Trophoblast cell (in vitro differentiated cells and primary cell): Measurements from ENCODE around the gene ANAPC2.

ENCODE experiments used
- DNase-seq, 2 donors: peaks; one replicate each; pipeline ENCODE4 v3.0.0-alpha.2; 2016
- H2AFZ ChIP-seq: 2 replicates; pipeline ENCODE4 v1.6.1; 2013; ENCODE audit warnings: low read length, moderate library complexity, mild to moderate bottlenecking; ENCODE audit not compliant: insufficient read depth, poor library complexity
- H2AK5ac ChIP-seq: 2 replicates; pipeline ENCODE4 v1.6.1; 2013; ENCODE audit warnings: mild to moderate bottlenecking, low read length
- H2BK120ac ChIP-seq: 2 replicates; pipeline ENCODE4 v1.6.1; 2013; ENCODE audit warnings: low read length, mild to moderate bottlenecking, moderate library complexity; ENCODE audit not compliant: insufficient read depth, poor library complexity
- H2BK12ac ChIP-seq: 2 replicates; pipeline ENCODE4 v1.6.1; 2013; ENCODE audit warnings: mild to moderate bottlenecking, low read length, moderate library complexity
- H2BK5ac ChIP-seq: 2 replicates; pipeline ENCODE4 v1.6.1; 2013; ENCODE audit warnings: low read length, low read depth, moderate library complexity, mild to moderate bottlenecking; ENCODE audit not compliant: poor library complexity
- H3K14ac ChIP-seq: 2 replicates; pipeline ENCODE4 v1.6.1; 2013; ENCODE audit warnings: mild to moderate bottlenecking, low read length
- H3K18ac ChIP-seq: 2 replicates; pipeline ENCODE4 v1.6.1; 2013; ENCODE audit warnings: mild to moderate bottlenecking, low read length
- H3K23ac ChIP-seq: 2 replicates; pipeline ENCODE4 v1.6.1; 2013; ENCODE audit warnings: low read length
- H3K27ac ChIP-seq: 2 replicates; pipeline ENCODE4 v1.5.1; 2013; ENCODE audit warnings: low read depth, mild to moderate bottlenecking, inconsistent platforms, low read length, moderate library complexity
- H3K27me3 ChIP-seq: 2 replicates; pipeline ENCODE4 v1.6.1; 2013; ENCODE audit warnings: inconsistent platforms, mild to moderate bottlenecking, low read length, moderate library complexity; ENCODE audit not compliant: insufficient read depth
- H3K36me3 ChIP-seq, 2 experiments: 1 replicate in 1 of 2; 2 replicates in 1 of 2; pipeline ENCODE4 v1.6.1; 2013; ENCODE audit warnings: low read length in 2 of 2, mild to moderate bottlenecking in 2 of 2, moderate library complexity in 1 of 2; ENCODE audit not compliant: insufficient read depth in 2 of 2, control insufficient read depth in 1 of 2
- H3K4ac ChIP-seq: 2 replicates; pipeline ENCODE4 v1.6.1; 2013; ENCODE audit warnings: low read depth, mild to moderate bottlenecking, low read length, moderate library complexity
- H3K4me1 ChIP-seq, 2 experiments: 1 replicate in 1 of 2; 2 replicates in 1 of 2; pipeline ENCODE4 v1.6.1; 2013; ENCODE audit warnings: low read length in 2 of 2, mild to moderate bottlenecking in 2 of 2, moderate library complexity in 1 of 2; ENCODE audit not compliant: insufficient read depth in 2 of 2, control insufficient read depth in 1 of 2
- H3K4me2 ChIP-seq: 2 replicates; pipeline ENCODE4 v1.6.1; 2013; ENCODE audit warnings: inconsistent platforms, mild to moderate bottlenecking, low read length, moderate library complexity
- H3K4me3 ChIP-seq: 2 replicates; pipeline ENCODE4 v1.5.1; 2013; ENCODE audit warnings: mild to moderate bottlenecking, low read depth, low read length, inconsistent platforms
- H3K79me1 ChIP-seq: one replicate; pipeline ENCODE4 v1.6.1; 2013; ENCODE audit warnings: low read length
- H3K79me2 ChIP-seq: 2 replicates; pipeline ENCODE4 v1.6.1; 2013; ENCODE audit warnings: low read length, mild to moderate bottlenecking; ENCODE audit not compliant: control insufficient read depth, insufficient read depth, poor library complexity
- H3K9ac ChIP-seq: 2 replicates; pipeline ENCODE4 v1.6.1; 2013; ENCODE audit warnings: mild to moderate bottlenecking, low read length
- H3K9me3 ChIP-seq: 2 replicates; pipeline ENCODE4 v1.6.1; 2013; ENCODE audit warnings: low read depth, mild to moderate bottlenecking, control low read depth, inconsistent platforms, low read length; ENCODE audit not compliant: insufficient read depth
- H4K12ac ChIP-seq: 2 replicates; pipeline ENCODE4 v1.6.1; 2013; ENCODE audit warnings: low read depth, mild to moderate bottlenecking, low read length, moderate library complexity
- H4K8ac ChIP-seq: 2 replicates; pipeline ENCODE4 v1.6.1; 2013; ENCODE audit warnings: low read depth, mild to moderate bottlenecking, low read length, moderate library complexity
- H4K91ac ChIP-seq: one replicate; pipeline ENCODE4 v1.6.1; 2013; ENCODE audit warnings: low read depth, mild to moderate bottlenecking, low read length, moderate library complexity
- WGBS: extraction: QIAGEN DNeasy Blood & Tissue Kit; methylation state at CpG from one replicate; pipeline ENCODE4 v1.1.7; 2013; ENCODE audit warnings: missing lambda C conversion rate; ENCODE audit not compliant: insufficient read length, insufficient coverage; ENCODE audit errors: extremely low coverage; 5-methylcytosine and 5-hydroxymethylcytosine counted together

The ANAPC2 gene

DNA sequence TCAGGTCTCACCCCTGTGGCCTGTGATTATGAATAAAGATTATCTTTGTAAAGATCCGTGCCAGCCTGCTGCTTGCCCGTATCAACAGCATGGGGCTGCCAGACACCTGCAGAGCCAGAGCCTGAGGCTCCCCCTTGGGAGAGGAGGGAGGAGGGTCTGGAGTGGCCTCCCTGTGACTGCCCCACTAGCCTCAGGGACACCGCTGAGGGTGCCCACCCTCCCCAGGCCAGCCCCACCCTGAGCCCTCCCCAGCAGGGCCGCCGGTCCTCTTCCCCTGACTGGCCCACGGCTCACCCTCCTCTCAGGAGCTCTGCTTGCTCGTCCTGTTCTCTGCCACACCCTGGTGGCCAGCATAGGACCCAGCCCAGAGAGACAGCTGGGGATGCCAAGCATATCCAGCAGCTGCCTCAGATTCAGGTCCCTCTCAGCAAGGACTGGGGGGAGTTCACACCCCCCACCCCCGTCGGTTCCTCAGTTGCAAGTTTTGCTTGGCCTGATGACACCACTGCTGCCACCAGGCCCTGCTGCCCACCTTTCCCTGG is 2.0 kb upstream of the ANAPC2 start:
- H3K9ac ChIP-seq = no peak overlapping the region
- H4K8ac ChIP-seq = no peak overlapping the region
- DNase-seq = no peak
- no peak overlapping the region for H2BK12ac ChIP-seq
- H3K23ac ChIP-seq = no peak overlapping the region
- no peak overlapping the region for H4K12ac ChIP-seq
- H2AK5ac ChIP-seq = no peak overlapping the region
- no peak overlapping the region for H4K91ac ChIP-seq
- peaks cover 43 to 46% of the 10 kb centered on the region in 2 experiments for H3K36me3 ChIP-seq
- H3K79me2 ChIP-seq = peaks cover 8% of the 10 kb centered on the region
- no peak overlapping the region for H3K4ac ChIP-seq
- no peaks in the 10 kb centered on the region for H3K9me3 ChIP-seq
- peaks cover 5% of the 10 kb centered on the region for H3K79me1 ChIP-seq
- no peak overlapping the region for H2BK5ac ChIP-seq
- no peaks in the 10 kb centered on the region for H3K27me3 ChIP-seq
- H2BK120ac ChIP-seq = no peak overlapping the region
- H3K4me1 ChIP-seq = peaks cover 17 to 18% of the 10 kb centered on the region in 2 experiments
- no peak overlapping the region for H3K4me3 ChIP-seq
- no peak overlapping the region for H2AFZ ChIP-seq
- no peak overlapping the region for H3K14ac ChIP-seq
- WGBS = no CpG with 5 or more reads among the region's 9 CpGs
- no peak overlapping the region for H3K18ac ChIP-seq
- no peak overlapping the region for H3K27ac ChIP-seq
- H3K4me2 ChIP-seq = no peak overlapping the region

DNA sequence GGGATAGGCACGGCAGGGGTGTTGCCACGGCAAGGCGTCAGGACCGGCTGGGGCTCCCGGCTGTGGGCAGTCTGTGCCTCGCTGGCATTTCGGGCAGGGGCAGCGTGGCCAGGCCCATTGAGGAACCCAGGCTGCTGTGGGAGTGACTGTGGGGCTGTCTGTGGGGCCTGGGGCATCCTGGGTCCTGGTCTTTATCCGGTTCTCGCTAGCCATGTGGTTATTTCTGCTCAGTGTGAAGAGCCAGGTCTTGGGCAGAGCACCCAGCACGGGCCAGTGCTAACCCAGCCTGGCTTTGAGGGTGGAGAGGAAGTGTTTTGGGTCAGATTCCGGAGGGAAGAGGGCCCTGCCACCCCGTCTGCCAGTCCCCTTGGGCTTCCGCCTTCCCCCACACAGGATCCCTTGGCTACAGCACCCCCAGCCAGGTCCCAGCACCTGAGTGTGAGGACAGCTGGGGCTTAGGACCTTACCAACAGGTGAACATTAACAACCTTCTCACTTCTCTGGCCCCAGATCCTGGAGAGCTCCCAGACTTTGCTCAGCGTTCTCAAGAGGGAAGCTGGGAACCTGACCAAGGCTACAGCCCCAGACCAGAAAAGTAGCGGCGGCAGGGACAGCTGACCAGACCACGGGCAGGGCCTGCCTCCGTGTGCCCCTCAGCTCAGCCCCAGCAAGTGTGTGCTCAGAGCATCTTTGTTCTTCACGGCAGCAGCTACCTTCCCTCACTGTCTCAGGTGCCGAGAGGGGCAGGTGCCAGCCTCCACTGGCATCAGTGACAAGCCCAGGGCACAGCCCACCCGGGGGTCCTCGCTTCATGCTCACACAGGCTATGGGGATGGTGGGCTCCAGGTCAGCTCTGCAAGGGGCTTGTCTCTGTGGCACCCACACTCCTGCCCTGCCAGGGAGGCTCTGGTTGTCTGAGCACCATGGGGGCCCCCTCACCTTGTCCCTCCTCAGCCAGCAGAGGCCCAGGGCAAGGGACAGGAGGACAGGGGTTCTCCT is 1.2 kb upstream of the ANAPC2 start:
- peak overlapping the region; percentile 20 for H4K12ac ChIP-seq
- no peak overlapping the region for H4K91ac ChIP-seq
- no CpG with 5 or more reads among the region's 23 CpGs for WGBS
- H3K9ac ChIP-seq = peak overlapping the region; percentile 89
- H2BK5ac ChIP-seq = no peak overlapping the region
- peak overlapping the region; percentile 86 for H3K4me2 ChIP-seq
- H3K79me2 ChIP-seq = peaks cover 8% of the 10 kb centered on the region
- no peak overlapping the region for H3K23ac ChIP-seq
- H4K8ac ChIP-seq = peak overlapping the region; percentile 43
- H3K27me3 ChIP-seq = no peaks in the 10 kb centered on the region
- no peak for DNase-seq
- H3K4ac ChIP-seq = peak overlapping the region; percentile 22
- H3K4me1 ChIP-seq = peaks cover 17 to 18% of the 10 kb centered on the region in 2 experiments
- H3K27ac ChIP-seq = peak overlapping the region; percentile 90
- H2BK12ac ChIP-seq = no peak overlapping the region
- no peak overlapping the region for H2AK5ac ChIP-seq
- H3K79me1 ChIP-seq = peaks cover 5% of the 10 kb centered on the region
- peak overlapping the region; percentile 0 for H3K14ac ChIP-seq
- no peak overlapping the region for H2BK120ac ChIP-seq
- peaks cover 50 to 54% of the 10 kb centered on the region in 2 experiments for H3K36me3 ChIP-seq
- H3K18ac ChIP-seq = peak overlapping the region; percentile 37
- H3K4me3 ChIP-seq = peak overlapping the region; percentile 93
- H3K9me3 ChIP-seq = peaks cover 2% of the 10 kb centered on the region
- H2AFZ ChIP-seq = no peak overlapping the region

DNA sequence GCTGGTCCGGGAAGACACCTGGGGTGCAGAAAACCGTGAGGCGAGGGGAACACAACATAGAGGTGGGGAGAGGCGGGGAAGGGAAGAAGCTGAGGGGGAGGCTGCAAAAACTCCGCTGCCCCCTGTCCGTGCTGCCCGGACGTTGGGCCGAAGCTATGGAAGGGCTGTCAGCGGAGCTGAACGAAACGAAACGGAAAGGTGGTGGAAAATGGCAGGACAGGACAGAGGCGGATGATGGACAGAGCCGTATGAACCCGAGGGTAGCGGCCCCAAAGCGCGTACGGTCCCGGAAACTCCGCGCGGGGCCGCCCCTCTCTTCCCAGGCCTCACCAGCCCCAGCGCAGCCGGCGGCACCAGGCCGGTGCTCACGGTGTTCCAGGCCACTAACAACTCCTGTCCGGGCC is 272 bp downstream of the ANAPC2 start:
- peak overlapping the region; percentile 29 for H2BK120ac ChIP-seq
- no peak overlapping the region for H2BK5ac ChIP-seq
- H2AK5ac ChIP-seq = peak overlapping the region; percentile 75
- peaks cover 65 to 69% of the 10 kb centered on the region in 2 experiments for H3K36me3 ChIP-seq
- H4K91ac ChIP-seq = peak overlapping the region; percentile 72
- no CpG with 5 or more reads among the region's 31 CpGs for WGBS
- H3K14ac ChIP-seq = peak overlapping the region; percentile 75
- peaks cover 5% of the 10 kb centered on the region for H3K79me1 ChIP-seq
- peaks cover 2% of the 10 kb centered on the region for H3K9me3 ChIP-seq
- peak overlapping the region; percentile 77 for H3K4ac ChIP-seq
- peak overlapping the region; percentile 25 for H3K27ac ChIP-seq
- no peaks in the 10 kb centered on the region for H3K27me3 ChIP-seq
- peak overlapping the region; percentile 97 for H4K8ac ChIP-seq
- peak overlapping the region; percentile 94 for H3K9ac ChIP-seq
- H4K12ac ChIP-seq = peak overlapping the region; percentile 71
- peaks cover 17 to 18% of the 10 kb centered on the region in 2 experiments for H3K4me1 ChIP-seq
- H2BK12ac ChIP-seq = no peak overlapping the region
- H3K79me2 ChIP-seq = peaks cover 8% of the 10 kb centered on the region
- no peak for DNase-seq
- peak overlapping the region; percentile 90 for H3K4me2 ChIP-seq
- no peak overlapping the region for H3K23ac ChIP-seq
- peak overlapping the region; percentile 77 for H2AFZ ChIP-seq
- peak overlapping the region; percentile 93 for H3K4me3 ChIP-seq
- peak overlapping the region; percentile 78 for H3K18ac ChIP-seq

DNA sequence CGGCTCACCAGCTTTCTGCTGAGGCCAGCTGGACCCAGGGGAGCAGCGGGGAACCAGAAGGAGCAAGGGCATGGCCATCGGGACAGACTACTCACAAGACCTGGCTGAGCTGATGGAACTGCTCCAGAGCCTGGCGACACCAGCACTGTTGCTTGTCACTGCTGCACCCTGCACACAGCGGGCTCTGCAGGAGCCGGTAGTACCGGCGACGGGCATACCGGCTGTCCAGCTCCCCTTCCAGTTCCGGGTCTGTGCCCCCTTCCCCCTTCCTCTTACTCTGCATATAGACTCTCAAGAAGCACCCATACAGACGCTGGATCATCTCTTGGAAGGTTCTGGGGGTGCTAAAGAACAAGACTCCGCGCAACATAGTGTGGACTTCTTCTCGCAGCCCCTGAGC is 974 bp downstream of the ANAPC2 start:
- DNase-seq = no peak
- Histone ChIP-seq H3K79me1 (peaks cover 5% of the 10 kb centered on the region), H3K18ac (peak overlapping the region; percentile 78), H3K14ac (no peak overlapping the region), H3K23ac (no peak overlapping the region), H4K8ac (peak overlapping the region; percentile 97), H3K4ac (peak overlapping the region; percentile 77), H2BK12ac (no peak overlapping the region), H2AFZ (no peak overlapping the region), H3K27ac (no peak overlapping the region), H3K4me1 (peaks cover 17 to 18% of the 10 kb centered on the region in 2 experiments), H3K9me3 (peaks cover 2% of the 10 kb centered on the region), H2BK5ac (no peak overlapping the region), H2AK5ac (no peak overlapping the region), H3K4me2 (peak overlapping the region; percentile 90), H3K27me3 (no peaks in the 10 kb centered on the region), H3K9ac (no peak overlapping the region), H3K4me3 (peak overlapping the region; percentile 93), H3K36me3 (peaks cover 71 to 72% of the 10 kb centered on the region in 2 experiments), H3K79me2 (peaks cover 8% of the 10 kb centered on the region), H4K12ac (peak overlapping the region; percentile 71), H2BK120ac (no peak overlapping the region), H4K91ac (no peak overlapping the region)
- no CpG with 5 or more reads among the region's 15 CpGs for WGBS
